Stimulated activated naive CD4-positive, alpha-beta T cell treated with Interleukin-2 at 50 U/mL for 16 hours (primary cell): Measurements from ENCODE around the gene RIT2.
"Not testable (repeated sequence)": the region's sequence is repeated elsewhere in the genome, so short reads cannot be mapped to it uniquely, and the experiment has no call there.

Experiments used
- DNase-seq: peaks from one replicate; lab custom pipeline; 2025; lab: John Stamatoyannopoulos, UW

Gene RIT2

GRCh38 chr18:42760290-42760689 is 355.2 kb downstream of the RIT2 start:
- DNase-seq, result no peak

DNA sequence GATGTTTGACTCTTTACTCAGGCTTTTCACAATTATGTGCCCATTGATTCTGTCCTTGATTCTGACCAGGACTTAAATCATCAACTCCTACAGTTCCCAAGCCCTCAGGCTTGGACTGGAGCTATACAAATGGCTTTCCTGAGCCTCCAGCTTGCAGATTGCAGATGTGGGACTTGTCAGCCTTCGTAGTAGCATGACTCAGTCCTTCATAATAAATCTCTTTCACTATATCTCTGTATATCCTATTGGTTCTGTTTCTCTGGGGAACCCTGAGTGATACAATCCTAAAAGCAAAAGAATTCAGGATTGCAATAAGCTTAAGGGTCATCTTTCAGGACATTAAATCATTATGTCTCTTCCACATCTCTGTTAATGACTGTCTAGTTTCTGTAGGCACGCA is 356.6 kb downstream of the RIT2 start:
- DNase-seq, result no peak

DNA sequence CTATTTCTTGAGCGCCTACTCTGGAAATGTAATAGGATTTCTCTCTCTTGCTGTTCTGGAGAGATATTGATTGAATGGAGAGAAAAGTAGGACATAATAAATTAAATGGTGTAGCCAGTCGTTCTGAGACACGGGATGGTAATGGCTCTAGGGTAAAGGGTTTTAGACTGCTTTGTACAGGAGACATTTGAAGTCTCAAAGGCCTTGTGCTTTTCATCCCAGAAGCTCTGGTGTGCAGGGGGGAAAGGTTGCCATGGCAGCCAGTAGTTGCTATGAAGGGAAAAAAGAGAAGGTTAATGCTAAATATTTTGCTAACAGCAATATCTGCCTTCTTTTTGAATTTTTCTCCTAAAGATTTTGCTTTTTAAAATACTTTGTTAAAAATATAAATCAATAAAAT is 359.3 kb downstream of the RIT2 start:
- no peak for DNase-seq

- DNase-seq, result no peak
Measured at GRCh38 chr18:42752916-42753315, 362.6 kb downstream of the RIT2 start.

- DNase-seq, result no peak
Measured at GRCh38 chr18:42746794-42747193, 368.7 kb downstream of the RIT2 start.

- DNase-seq, result no peak
Measured at GRCh38 chr18:42745931-42746330, 369.6 kb downstream of the RIT2 start.

DNA sequence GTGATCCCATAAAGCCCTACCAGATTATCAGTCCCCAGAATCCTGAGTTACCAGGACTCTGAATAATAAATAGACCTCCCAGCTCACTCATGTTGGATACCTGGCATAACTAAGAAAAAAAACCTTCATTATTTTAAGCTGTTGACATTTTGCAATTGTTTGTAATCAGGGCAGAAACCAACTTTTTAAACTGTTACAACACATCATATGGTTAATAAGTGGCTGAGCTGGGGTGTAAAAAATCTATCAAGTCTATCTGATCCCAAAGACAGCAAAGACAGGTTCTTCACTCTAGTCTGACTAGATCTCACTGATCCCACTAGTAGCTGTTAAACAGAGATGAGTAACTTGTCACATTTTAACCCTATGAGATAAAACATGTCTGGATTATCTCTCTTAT is 370.3 kb downstream of the RIT2 start:
- no peak for DNase-seq

GRCh38 chr18:42743373-42744138 is 371.9 kb downstream of the RIT2 start:
- DNase-seq, result no peak

GRCh38 chr18:42742969-42743368 is 372.5 kb downstream of the RIT2 start:
- DNase-seq, result no peak

DNA sequence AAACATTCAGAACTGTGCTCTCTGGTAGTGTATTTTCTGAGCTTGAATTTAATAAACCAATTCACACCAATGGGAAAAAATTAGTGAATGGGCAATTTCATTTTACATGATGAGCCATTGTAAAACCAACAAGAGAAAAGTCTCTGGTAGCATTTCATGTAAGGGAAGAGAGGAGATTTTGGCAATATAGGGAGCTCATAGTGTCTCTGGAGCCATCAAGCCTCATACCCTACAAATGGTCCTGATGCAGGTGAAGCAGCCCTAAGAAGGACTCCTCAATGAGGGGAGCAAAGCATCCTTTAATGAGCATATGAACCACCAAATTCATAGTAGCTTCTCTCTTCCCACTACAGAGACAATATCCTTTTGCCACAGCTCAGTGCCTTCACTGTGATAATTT is 373.0 kb downstream of the RIT2 start:
- DNase-seq, result no peak

DNA sequence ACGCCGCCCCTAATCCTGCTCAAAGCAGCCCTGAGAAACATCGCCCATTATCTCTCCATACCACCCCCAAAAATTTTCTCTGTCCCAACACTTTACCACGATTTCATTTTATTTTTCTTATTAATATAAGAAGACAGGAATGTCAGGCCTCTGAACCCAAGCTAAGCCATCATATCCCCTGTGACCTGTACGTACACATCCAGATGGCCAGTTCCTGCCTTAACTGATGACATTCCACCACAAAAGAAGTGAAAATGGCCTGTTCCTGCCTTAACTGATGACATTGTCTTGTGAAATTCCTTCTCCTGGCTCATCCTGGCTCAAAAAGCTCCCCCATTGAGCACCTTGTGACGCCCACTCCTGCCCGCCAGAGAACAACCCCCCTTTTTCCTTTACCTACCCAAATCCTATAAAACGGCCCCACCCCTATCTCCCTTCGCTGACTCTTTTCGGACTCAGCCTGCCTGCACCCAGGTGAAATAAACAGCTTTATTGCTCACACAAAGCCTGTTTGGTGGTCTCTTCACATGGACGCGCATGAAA is 373.6 kb downstream of the RIT2 start:
- DNase-seq, result not testable (repeated sequence)

- not testable (repeated sequence) for DNase-seq
Measured at GRCh38 chr18:42741299-42741698, 374.2 kb downstream of the RIT2 start.

DNA sequence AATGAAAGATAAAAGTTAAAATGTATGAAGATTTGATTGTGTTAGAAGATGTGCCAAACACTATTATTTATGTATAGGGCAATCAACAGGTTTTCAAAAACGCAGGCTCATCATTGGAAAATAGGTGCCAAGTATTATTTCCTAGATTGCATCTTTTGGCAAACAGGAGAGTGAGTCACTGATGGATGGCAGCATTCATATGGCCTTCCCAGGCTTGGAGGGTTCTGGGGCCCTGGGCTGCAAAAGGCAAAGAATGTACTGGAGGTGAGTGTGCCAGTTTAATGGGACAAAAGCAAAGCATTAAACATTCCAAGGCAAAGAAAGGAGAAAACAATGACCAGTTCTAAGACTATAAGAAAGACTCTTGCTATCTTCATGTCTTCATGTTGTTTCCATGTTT is 379.4 kb downstream of the RIT2 start:
- no peak for DNase-seq

DNA sequence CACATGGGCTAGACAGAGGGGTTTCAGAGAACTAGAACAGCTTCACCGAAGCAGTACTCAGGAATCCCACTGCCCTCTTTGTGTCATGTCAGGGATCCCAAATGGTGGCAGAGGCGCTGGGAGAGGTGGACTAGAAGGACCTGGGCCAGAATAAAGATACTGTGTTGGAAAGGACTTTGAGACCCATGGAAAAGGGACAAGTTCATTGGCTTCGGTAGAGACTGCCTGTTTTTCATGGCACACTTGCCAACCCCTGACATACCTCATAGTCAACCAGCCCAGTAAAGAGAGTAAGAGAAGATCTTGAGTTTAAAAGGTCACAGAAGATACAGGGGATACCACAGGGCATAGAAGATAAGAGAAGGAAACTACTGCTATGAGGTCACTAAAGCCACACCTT is 381.0 kb downstream of the RIT2 start:
- DNase-seq, result no peak

- DNase-seq, result no peak
Measured at GRCh38 chr18:42730272-42730671, 385.2 kb downstream of the RIT2 start.

- DNase-seq, result no peak
Measured at GRCh38 chr18:42719221-42719620, 396.3 kb downstream of the RIT2 start.

DNA sequence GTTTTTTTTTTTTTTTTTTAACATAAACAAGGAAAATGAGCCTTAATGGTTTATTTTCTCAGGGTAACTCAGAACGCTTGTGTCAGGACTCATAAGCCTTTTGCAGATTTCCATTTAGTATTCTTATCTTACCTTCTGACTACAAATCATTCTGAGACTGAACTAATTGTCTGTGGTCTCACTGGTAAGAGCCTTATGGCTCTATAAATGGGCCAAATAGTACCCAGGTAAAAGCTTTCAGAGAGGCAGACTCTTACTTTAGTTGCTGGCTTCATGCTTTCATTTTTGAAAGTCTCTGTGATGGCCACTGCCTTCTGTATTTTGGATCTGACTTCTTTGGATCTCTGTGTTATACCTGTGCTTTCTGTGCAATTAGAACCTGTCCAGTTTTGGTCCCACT is 403.4 kb downstream of the RIT2 start:
- DNase-seq, result no peak

DNA sequence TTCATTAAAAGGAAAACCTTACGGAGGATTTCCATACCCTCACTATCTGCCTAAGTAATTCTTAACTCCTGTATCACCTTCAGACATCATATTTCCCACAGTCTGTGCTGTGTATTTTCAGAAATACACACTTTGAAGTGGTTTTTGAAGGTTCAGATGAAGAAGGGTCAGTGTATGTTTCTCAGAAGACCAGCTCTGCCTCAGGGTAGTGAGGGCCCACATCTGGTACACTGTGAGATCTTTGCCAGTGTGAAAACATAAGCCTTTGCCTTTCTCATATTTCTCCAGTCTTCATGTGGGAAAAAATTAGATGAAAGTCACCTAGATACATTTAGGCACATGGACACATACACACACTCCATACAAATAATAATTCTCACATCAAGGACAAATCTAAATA is 408.4 kb downstream of the RIT2 start:
- no peak for DNase-seq

- no peak for DNase-seq
Measured at GRCh38 chr18:42706618-42707017, 408.9 kb downstream of the RIT2 start.

GRCh38 chr18:42706029-42706608 is 409.4 kb downstream of the RIT2 start:
- DNase-seq, result no peak
